ENCODE data around the gene VPS13D.

- TF ChIP-seq POLR2A (IDR thresholded peaks at IDR 0.05): no peak
- no peak for TF ChIP-seq CTCF (IDR thresholded peaks at IDR 0.05)
Measured at GRCh38 chr1:12445257-12445656, 215.4 kb downstream of the VPS13D start.

All from body of pancreas (tissue), 4 donors.